GM12874 (cell line): ENCODE results near the gene FAM13C.

Experiments
- CTCF ChIP-seq: IDR thresholded peaks from 2 replicates; pipeline ENCODE4 v1.5.1; 2011; ENCODE audit warnings: low read depth, mild to moderate bottlenecking, control low read depth, low read length, moderate library complexity; ENCODE audit not compliant: insufficient read depth

FAM13C gene

DNA sequence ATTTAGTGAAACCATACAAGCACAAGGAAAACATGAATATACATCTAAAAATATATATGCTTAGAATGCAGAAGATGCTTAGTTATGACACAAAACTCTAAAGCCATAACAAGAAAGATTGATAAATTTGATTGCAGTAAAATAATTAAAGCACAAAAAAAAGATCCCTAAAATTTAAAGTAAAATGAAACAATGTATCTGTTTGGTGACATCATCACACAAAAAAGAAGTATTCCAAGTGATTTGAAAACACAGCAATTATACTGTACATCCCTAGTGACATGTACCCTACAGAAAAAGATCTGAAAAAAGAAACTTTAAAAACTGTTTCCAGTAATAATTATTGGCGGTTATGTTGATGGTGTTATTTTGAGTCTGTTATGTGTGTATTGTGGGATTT is 148.2 kb downstream of the FAM13C start:
- TF ChIP-seq CTCF = no peak

GRCh38 chr10:59212301-59212798 is 150.0 kb downstream of the FAM13C start:
- TF ChIP-seq CTCF = no peak

- no peak for TF ChIP-seq CTCF
Measured at GRCh38 chr10:59206204-59206720, 156.1 kb downstream of the FAM13C start.
